ENCODE results near the gene ART3. TPM values are rescaled to one million over a fixed set of nuclear protein-coding genes. Genes with fewer than 3 reads are reported as not detected.

The ART3 gene
- total and polyA plus RNA-seq, 9 of the 15 experiments (the other 6 are each of a cell fraction or from before 2014, with no cell fraction given): 0.69 to 1.4 (median 1.1) TPM; not detected in 1

- TF ChIP-seq U2AF1 (optimal IDR thresholded peaks at IDR 0.05; ENCODE audit: low read depth, low read length): no peak
- TF ChIP-seq TSHZ1 (CRISPR knock-in tag; IDR thresholded peaks at IDR 0.05): no peak
- TF ChIP-seq ZNF655 (CRISPR knock-in tag; IDR thresholded peaks at IDR 0.05): no peak
- TF ChIP-seq CTCFL (IDR thresholded peaks at IDR 0.05; ENCODE audit: borderline replicate concordance, insufficient read depth, low read depth, low read length, poor library complexity, severe bottlenecking): no peak
- TF ChIP-seq SOX6 (IDR thresholded peaks at IDR 0.05): peak; percentile 54
- TF ChIP-seq RHOXF2B (CRISPR knock-in tag; conservative IDR thresholded peaks at IDR 0.05): no peak
- TF ChIP-seq ZNF740 (CRISPR knock-in tag; IDR thresholded peaks at IDR 0.05): no peak
- TF ChIP-seq ZNF740 (tag; IDR thresholded peaks at IDR 0.05): no peak
- TF ChIP-seq CREB3 (tag; conservative IDR thresholded peaks at IDR 0.05; ENCODE audit: low read depth): no peak
- no peak for TF ChIP-seq RBM25 (IDR thresholded peaks at IDR 0.05; ENCODE audit: low read depth, low read length, severe bottlenecking)
- no peak for TF ChIP-seq EWSR1 (IDR thresholded peaks at IDR 0.05; ENCODE audit: borderline replicate concordance, low read depth, partially characterized antibody)
- TF ChIP-seq THRAP3 (IDR thresholded peaks at IDR 0.05; ENCODE audit: borderline replicate concordance): no peak
- TF ChIP-seq HLTF (IDR thresholded peaks at IDR 0.05): no peak
- TF ChIP-seq KLF16 (IDR thresholded peaks at IDR 0.05): peak; percentile 64
- TF ChIP-seq ZNF347 (CRISPR knock-in tag; IDR thresholded peaks at IDR 0.05; ENCODE audit: low read depth): no peak
- no peak for TF ChIP-seq ZNF507 (tag; conservative IDR thresholded peaks at IDR 0.05)
- no peak for TF ChIP-seq HOMEZ (CRISPR knock-in tag; IDR thresholded peaks at IDR 0.05)
- peak; percentile 74 for TF ChIP-seq CREM (IDR thresholded peaks at IDR 0.05; ENCODE audit: low read depth)
These were observed 15.6 kb upstream of the ART3 start (continued) for GRCh38 chr4:76058888-76059426.
